ENCODE data around the gene PCBP3. TPM values are rescaled to one million over a fixed set of nuclear protein-coding genes. Genes with fewer than 3 reads are reported as not detected.

PCBP3 gene
- total RNA-seq, 1 donor from 2014 or later, result 3.8 TPM

DNA sequence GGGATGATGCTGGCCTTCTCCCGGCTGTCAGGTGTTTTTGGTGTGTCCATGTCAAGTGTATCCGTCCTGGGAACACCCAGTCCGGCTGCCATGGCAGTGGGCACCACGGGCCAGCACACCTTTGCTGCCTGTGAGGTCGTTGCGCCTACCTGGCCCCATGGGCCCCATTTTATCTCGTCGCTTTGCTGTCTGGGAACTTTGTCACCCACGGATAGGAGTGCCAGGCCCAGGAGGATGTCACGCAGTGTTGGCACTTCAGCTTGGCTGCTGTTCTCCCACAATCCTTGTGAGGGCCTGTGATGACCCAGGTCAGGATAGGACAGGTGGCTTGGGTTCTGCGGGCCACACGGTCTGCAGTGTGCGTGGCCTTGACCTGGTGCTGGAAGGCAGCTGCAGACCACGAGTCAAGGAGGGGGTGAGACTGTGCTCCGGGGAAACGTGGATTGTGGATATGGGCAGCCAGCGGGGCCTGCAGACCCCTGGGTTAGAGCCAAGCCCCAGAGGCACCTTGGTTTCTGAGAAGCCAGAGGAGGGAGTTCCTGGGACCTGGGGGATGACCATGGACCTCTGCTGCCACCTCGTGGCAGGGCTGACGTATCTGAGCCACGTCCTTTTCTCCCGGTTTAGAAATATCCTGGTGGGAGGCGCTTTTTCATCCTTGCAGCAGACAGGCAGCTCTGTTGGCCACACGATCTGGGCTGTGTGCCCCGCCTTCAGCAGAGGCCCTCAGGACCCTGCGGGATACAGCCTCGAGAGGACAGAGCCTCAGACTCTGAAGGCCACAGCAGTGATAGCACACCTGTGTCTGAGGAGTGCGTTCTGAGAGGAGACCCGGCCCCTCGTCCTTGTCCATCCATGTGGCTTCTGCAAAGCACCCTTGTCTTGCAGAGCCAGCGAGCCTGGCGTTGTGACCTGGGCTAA, 176.9 kb downstream of the PCBP3 start:
- ATAC-seq, result peak; percentile 91
- Histone ChIP-seq H3K4me1 (no peaks in the 10 kb centered on the region), H3K27ac (no peak overlapping the region), H3K27me3 (no peaks in the 10 kb centered on the region), H3K36me3 (no peaks in the 10 kb centered on the region), H3K4me3 (no peak overlapping the region), H3K9me3 (no peaks in the 10 kb centered on the region)
- intact Hi-C loops (cut with DNase I), result loop anchor here (10.0 kb wide), 1 partner anchor 266 kb away; no protein-coding TSS in a partner anchor
- peak; percentile 87 for DNase-seq
- peak; percentile 72 for TF ChIP-seq CTCF (IDR thresholded peaks at IDR 0.05)

DNA sequence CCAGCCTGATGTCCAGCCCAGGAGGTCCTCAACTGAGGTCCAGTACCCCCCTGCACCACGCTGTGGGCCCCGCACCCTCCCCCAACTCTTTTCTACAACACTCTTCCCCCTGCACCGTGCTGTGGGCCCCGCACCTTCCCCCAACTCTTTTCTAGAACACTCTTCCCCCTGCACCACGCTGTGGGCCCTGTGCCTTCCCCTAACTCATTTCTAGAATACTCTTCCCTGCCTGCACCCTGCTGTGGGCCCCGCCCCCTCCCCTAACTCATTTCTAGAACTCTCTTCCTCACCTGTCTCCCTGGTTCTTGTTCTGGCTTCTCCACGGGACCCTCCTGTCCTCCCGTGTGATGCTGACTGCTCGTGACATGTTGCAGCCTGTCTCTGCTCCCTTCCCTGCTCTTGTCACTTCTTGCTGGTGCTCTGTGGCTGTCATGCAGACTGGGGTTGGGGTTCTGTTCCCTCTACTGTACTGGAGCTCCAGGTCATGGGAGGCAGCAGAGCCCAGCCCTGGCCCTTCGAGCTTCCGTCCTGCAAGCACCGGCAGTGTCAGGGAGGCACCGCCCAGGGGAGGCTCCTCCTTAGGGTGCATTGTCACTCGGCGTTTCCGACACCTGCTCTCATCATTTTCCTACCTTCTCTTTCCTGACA, 177.9 kb downstream of the PCBP3 start:
- no peak for TF ChIP-seq CTCF (IDR thresholded peaks at IDR 0.05)
- intact Hi-C loops (cut with DNase I), result loop anchor here (10.0 kb wide), 1 partner anchor 267 kb away; no protein-coding TSS in a partner anchor
- no peak for ATAC-seq

DNA sequence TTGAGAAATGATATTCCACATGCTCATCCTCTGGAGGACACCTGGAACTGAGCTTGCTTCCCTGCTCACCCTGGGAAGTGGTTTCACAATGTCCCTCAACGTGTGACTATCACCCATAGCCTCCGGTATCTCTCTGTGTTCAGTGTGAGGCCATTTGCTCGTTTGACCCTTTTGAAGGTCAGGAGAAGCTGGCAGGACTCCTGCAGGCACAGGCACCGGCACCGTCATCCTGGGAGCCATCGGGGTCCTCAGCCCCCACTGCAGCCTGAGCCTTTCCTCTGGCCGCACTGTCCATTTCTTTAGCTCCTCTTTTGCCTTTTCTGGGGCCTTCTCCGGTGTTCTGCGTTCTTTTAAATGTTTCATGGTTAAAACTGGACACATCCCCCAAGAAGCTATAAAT, 178.5 kb downstream of the PCBP3 start:
- TF ChIP-seq CTCF (IDR thresholded peaks at IDR 0.05), result no peak

More for the DNA sequence above, 177.9 kb downstream of the PCBP3 start:
- Histone ChIP-seq H3K4me1 (no peaks in the 10 kb centered on the region), H3K36me3 (no peaks in the 10 kb centered on the region), H3K4me3 (no peak overlapping the region), H3K27me3 (no peaks in the 10 kb centered on the region), H3K9me3 (no peaks in the 10 kb centered on the region), H3K27ac (no peak overlapping the region)
- no peak for DNase-seq

GRCh38 chr21:45822429-45823099, 179.0 kb downstream of the PCBP3 start:
- Histone ChIP-seq H3K9me3 (no peaks in the 10 kb centered on the region), H3K36me3 (no peaks in the 10 kb centered on the region), H3K27me3 (no peaks in the 10 kb centered on the region), H3K4me1 (no peaks in the 10 kb centered on the region), H3K4me3 (no peak overlapping the region), H3K27ac (no peak overlapping the region)
- no peak for TF ChIP-seq CTCF (IDR thresholded peaks at IDR 0.05)
- intact Hi-C loops (cut with DNase I), result loop anchor here (10.0 kb wide), 1 partner anchor 268 kb away; no protein-coding TSS in a partner anchor
- ATAC-seq (no peak), DNase-seq (no peak)

More for the DNA sequence above, 178.5 kb downstream of the PCBP3 start:
- Histone ChIP-seq H3K27ac (no peak overlapping the region), H3K9me3 (no peaks in the 10 kb centered on the region), H3K36me3 (no peaks in the 10 kb centered on the region), H3K27me3 (no peaks in the 10 kb centered on the region), H3K4me1 (no peaks in the 10 kb centered on the region), H3K4me3 (no peak overlapping the region)
- intact Hi-C loops (cut with DNase I), result loop anchor here (10.0 kb wide), 1 partner anchor 267 kb away; no protein-coding TSS in a partner anchor
- DNase-seq (no peak), ATAC-seq (no peak)

- Histone ChIP-seq H3K4me3 (no peak overlapping the region), H3K4me1 (no peaks in the 10 kb centered on the region), H3K27ac (no peak overlapping the region), H3K36me3 (no peaks in the 10 kb centered on the region), H3K27me3 (no peaks in the 10 kb centered on the region), H3K9me3 (no peaks in the 10 kb centered on the region)
- TF ChIP-seq CTCF (IDR thresholded peaks at IDR 0.05), result no peak
- no peak for ATAC-seq
- no peak for DNase-seq
- intact Hi-C loops (cut with DNase I), result loop anchor here (10.0 kb wide), 1 partner anchor 268 kb away; no protein-coding TSS in a partner anchor
These were observed 179.7 kb downstream of the PCBP3 start for GRCh38 chr21:45823100-45823681.
